ENCODE measurements around the gene MEF2C.

Gene MEF2C

DNA sequence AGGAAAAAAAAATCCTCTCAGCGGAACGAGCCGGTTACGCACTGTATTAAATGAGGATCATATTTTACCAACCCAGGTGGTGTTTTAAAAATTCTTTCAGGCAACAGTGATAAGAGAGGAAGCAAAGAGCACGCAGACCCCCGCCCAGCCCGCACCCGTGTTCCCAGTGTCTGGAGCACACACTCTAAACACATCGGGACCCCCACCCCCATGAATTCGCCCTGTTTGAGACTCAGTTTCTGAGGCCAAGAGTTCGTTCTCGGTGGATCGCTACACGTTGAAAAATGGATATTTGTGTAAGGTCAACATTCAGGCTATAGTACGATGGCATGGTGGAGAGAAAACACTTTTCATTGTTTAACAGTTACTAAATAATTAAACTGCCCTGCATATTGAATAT is 196.3 kb downstream of the MEF2C start:
- peaks cover 4 to 98% of the 10 kb centered on the region in 2 donors for H3K27me3 ChIP-seq
- H3K4me3 ChIP-seq, result no peak overlapping the region
- TF ChIP-seq, protein P1, sequence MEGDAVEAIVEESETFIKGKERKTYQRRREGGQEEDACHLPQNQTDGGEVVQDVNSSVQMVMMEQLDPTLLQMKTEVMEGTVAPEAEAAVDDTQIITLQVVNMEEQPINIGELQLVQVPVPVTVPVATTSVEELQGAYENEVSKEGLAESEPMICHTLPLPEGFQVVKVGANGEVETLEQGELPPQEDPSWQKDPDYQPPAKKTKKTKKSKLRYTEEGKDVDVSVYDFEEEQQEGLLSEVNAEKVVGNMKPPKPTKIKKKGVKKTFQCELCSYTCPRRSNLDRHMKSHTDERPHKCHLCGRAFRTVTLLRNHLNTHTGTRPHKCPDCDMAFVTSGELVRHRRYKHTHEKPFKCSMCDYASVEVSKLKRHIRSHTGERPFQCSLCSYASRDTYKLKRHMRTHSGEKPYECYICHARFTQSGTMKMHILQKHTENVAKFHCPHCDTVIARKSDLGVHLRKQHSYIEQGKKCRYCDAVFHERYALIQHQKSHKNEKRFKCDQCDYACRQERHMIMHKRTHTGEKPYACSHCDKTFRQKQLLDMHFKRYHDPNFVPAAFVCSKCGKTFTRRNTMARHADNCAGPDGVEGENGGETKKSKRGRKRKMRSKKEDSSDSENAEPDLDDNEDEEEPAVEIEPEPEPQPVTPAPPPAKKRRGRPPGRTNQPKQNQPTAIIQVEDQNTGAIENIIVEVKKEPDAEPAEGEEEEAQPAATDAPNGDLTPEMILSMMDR (IDR thresholded peaks at IDR 0.05), result no peak
- intact Hi-C loops (cut with DNase I; ENCODE audit: low total_unique reads), result no loop called here
- no peaks in the 10 kb centered on the region for H3K9me3 ChIP-seq
- H3K27ac ChIP-seq, result no peak overlapping the region
- H3K4me1 ChIP-seq, result peaks cover 0 to 46% (median 28%) of the 10 kb centered on the region in 4 donors
- no peak for DNase-seq
- no peaks in the 10 kb centered on the region for H3K36me3 ChIP-seq

DNA sequence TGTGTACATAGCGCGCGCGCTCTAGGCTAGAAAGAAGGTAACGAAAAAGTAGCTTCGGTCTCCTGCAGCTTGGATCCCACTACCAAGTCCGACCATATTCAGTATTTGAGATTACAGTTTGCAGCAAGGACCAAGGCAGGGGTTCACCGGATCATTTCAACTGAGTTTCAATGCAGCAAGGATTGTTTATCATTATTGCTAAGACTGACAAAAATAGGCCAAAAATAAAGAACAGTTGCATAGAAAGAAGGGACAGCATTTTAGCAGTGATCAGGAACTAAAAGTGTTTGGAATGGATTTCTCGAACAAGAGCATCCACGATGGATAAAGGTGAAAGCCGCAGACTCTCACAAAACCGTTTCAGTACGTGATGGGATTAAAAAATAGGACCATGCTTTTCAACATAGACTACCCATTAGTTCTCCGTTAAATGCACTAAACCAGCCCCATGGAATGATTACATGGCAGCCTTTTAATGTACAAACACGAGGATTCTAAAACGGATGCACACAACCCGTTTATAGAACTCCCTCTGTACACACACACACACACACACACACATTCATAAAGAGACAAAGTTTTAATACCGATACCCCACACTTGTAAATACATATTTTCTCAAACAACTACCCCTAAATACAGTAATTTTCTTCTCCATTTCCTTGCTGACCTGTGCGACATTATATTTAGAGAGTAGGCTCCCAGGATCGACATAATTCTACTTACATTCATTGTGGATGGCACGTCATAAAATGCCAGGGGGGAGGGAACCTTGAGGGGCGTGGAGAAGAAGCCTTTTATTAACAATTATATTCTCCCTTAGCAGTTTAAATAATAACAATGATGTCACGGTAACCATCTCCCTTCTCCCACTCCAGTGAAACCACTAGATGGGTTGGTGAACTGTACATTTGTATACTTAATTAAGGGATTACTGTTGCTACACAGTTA is 197.1 kb downstream of the MEF2C start:
- no peak overlapping the region for H3K4me3 ChIP-seq
- no peak overlapping the region for H3K27ac ChIP-seq
- H3K9me3 ChIP-seq, result no peaks in the 10 kb centered on the region
- H3K4me1 ChIP-seq, result peaks cover 0 to 38% (median 24%) of the 10 kb centered on the region in 4 donors
- no peak for DNase-seq
- no peaks in the 10 kb centered on the region for H3K36me3 ChIP-seq
- intact Hi-C loops (cut with DNase I; ENCODE audit: low total_unique reads), result no loop called here
- TF ChIP-seq, protein P1 (IDR thresholded peaks at IDR 0.05), result no peak
- H3K27me3 ChIP-seq, result peaks cover 4 to 98% of the 10 kb centered on the region in 2 donors

DNA sequence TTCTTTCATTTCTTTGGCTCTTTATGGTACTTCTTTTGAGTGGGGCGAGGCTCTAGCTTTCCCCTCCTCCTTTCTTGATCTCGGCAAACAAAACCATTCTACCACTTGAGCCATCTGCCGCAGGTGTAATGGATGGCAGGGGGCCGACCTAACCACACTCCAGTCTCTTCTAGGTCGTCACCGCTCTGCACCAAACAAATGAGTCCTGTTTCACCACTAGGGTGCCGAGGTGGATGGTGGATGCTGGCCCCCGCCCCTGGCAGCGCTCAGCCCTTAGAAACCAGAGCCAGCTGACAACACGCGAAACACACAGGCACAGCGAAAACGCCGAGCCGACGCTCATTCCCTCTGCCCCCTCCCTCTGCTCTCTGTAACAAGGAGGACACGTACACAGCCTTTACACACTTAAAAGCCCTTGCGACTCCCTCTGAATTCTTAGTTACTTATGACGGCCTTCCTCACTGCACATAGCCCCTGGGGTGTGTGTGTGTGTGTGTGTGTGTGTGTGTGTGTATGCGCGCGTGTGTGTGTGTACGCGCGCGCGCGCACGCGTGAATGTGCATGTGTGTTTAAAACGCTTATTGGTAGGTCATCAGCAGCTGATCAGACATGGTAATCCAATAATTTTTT is 199.4 kb downstream of the MEF2C start:
- H3K36me3 ChIP-seq, result no peaks in the 10 kb centered on the region
- no peak for DNase-seq
- no peak overlapping the region for H3K4me3 ChIP-seq
- H3K27ac ChIP-seq, result no peak overlapping the region
- H3K4me1 ChIP-seq, result peaks cover 0 to 29% (median 22%) of the 10 kb centered on the region in 4 donors
- peaks cover 7 to 98% of the 10 kb centered on the region in 2 donors for H3K27me3 ChIP-seq
- intact Hi-C loops (cut with DNase I; ENCODE audit: low total_unique reads), result loop anchor here (5.0 kb wide), 2 partner anchors 541 to 901 kb away; no protein-coding TSS in a partner anchor
- no peaks in the 10 kb centered on the region for H3K9me3 ChIP-seq
- TF ChIP-seq, protein P1 (IDR thresholded peaks at IDR 0.05), result no peak

DNA sequence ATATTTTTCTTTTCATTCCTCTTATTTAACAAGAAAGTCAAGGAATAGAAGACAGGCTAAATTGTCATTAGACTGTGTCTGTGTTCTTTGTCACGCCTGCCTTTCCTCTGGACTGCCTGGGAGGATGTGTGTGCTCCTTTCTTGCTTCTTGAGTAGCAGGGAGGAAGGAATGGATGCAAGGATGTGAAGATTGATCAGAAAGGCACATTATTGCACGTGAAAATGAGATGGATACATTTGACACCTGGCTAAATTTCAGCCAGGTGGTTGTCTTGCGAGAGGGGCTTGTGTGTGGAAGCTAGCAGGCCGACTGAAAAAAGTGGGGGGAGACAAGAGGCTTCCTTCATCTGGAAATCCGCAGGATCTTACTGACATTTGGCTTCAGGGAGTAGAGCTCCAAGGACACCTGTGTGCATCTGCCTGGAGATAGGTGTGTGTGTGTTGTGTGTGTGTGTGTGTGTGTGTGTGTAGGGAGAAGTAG is 200.1 kb downstream of the MEF2C start:
- Histone ChIP-seq H3K27me3 (peaks cover 7 to 98% of the 10 kb centered on the region in 2 donors), H3K36me3 (no peaks in the 10 kb centered on the region), H3K27ac (no peak overlapping the region), H3K4me3 (no peak overlapping the region), H3K4me1 (peaks cover 0 to 29% (median 22%) of the 10 kb centered on the region in 4 donors), H3K9me3 (no peaks in the 10 kb centered on the region)
- no peak for DNase-seq
- intact Hi-C loops (cut with DNase I; ENCODE audit: low total_unique reads), result loop anchor here (5.0 kb wide), 2 partner anchors 541 to 901 kb away; no protein-coding TSS in a partner anchor
- TF ChIP-seq, protein P1 (IDR thresholded peaks at IDR 0.05), result no peak

DNA sequence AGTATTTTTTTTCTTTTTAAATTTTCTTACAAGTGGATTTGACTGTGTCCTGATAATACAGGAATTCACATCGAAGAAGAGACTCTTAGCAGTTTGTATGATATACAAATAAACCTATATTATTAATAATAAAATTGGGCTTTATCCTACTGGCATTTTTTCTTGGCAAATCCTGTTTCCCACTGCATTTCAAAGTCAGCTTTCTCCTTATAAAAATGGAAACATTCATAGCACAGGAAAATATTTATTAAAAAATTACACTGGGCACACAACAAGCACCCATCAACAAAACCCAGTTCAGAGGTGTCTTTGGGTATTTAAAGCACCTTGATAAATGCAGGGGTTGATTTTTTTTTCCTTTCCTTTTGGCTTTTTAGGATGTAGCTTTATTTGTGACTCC is 200.9 kb downstream of the MEF2C start:
- no peaks in the 10 kb centered on the region for H3K9me3 ChIP-seq
- no peak overlapping the region for H3K4me3 ChIP-seq
- H3K27me3 ChIP-seq, result peaks cover 9 to 98% of the 10 kb centered on the region in 2 donors
- DNase-seq, result no peak
- intact Hi-C loops (cut with DNase I; ENCODE audit: low total_unique reads), result loop anchor here (5.0 kb wide), 2 partner anchors 540 to 900 kb away; no protein-coding TSS in a partner anchor
- peaks cover 0 to 29% (median 22%) of the 10 kb centered on the region in 4 donors for H3K4me1 ChIP-seq
- H3K36me3 ChIP-seq, result no peaks in the 10 kb centered on the region
- no peak overlapping the region for H3K27ac ChIP-seq
- TF ChIP-seq, protein P1 (IDR thresholded peaks at IDR 0.05), result no peak
